GM21723 (cell line): ENCODE measurements around the gene IPMK.
"Not testable (repeated sequence)": the region's sequence is repeated elsewhere in the genome, so short reads cannot be mapped to it uniquely, and the experiment has no call there.

Source experiments
- ATAC-seq: cut with Tn5 transposase; IDR thresholded peaks from one replicate; pipeline ENCODE4 v1.9.1; 2021; ENCODE audit warnings: mild to moderate bottlenecking, moderate library complexity; ENCODE audit not compliant: unreplicated experiment

IPMK gene

DNA sequence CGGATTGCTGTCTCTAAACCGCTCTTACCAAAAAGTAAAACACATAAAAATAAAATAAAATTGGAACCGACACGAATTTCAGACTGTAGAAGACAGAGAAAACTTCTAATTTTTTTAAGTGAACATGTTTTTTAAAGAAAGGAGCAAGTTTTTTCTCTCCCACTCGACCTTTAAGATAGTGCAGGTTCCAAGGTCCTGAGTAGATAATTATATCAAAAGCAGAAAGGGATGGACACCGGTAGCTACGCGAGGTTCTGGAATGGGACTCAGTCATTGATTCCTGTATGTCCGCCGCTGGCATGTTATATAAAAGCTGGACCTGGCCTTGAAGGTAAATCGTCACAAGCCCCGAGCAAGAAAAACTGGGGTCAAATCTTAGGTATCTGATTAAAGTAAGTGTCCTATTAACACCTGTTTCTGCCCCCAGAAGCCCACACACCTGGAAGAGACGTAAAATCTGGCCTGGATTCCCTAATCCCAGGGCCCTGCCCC is 806 bp upstream of the IPMK start:
- peak; percentile 2 for ATAC-seq

DNA sequence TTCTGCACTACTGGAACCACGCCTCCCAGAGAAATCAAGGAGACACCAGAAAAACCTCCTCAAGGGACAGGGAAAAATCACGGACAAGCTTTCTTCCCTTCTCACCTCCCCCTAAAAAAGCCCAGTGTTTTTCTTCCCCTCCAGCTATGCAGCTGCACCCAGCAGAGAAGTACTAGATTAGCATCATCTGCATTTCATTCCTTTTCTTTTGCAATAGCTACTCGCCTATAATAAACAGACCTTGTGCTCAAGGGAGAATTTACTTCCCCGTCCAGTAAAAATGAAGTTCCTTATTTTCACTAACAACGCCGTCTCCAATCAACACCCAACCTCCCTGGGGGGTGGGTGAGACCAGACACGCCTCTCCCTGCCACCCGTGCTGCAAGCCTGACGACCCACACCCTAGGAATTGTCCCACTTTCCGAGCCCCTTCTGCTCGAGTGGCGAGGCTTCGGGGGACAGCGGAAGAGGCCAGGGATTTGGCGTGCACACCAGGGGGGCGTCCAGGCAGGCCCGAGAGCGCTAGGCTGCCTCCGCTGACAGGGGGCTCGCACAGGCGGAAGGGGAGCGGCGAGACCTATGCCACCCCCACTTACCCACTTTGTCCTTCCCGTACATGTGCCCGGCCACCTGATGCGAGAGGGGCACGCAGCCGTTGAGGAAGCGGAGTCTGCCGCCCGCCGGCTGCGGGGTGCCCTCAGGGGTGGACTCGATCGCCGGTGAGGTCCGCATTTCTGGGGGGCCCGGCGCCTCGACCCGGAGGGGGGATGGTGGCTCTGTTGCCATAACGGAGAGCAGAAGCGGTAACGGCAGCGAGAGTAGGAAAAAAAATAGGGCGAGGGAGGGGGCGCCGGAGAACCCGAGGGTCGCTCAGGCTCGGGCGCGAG is 625 bp downstream of the IPMK start:
- peak; percentile 12 for ATAC-seq

DNA sequence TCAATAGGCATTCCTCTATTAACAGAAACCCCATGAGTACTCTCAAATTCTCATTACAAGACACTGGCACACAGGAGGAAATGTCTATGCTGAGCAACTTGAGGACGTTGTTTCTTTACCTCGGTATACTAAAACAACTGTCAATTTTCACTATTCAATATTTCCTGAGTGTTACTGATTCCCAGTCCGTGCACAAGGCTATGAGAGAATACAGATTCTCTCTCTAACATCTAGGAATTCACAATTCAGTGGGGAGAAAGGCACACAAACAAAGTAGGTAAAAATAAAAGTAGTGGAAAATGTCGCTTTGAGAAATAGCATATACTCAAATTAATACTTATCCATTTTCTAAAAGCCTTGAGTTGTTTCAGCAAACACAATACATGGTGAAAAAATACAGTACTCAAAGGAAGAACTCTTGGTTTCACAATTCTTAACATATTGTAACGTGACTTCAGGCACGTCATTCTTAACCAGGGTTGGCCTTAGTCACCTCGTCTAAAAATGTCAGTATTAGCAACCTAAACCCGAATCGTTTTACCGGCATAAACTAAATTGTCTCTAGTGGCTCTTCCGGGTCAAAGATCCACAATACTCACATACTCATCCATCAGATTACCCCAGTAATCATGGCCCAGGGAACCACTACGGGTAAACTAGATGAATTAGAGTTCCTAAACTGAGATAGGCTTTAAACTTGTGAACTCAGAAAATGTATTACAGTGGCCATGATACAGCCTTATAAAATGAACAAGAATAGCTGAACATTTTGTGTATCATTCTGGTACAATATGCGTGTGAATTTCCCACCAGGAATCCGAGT is 1.5 kb downstream of the IPMK start:
- peak; percentile 29 for ATAC-seq

DNA sequence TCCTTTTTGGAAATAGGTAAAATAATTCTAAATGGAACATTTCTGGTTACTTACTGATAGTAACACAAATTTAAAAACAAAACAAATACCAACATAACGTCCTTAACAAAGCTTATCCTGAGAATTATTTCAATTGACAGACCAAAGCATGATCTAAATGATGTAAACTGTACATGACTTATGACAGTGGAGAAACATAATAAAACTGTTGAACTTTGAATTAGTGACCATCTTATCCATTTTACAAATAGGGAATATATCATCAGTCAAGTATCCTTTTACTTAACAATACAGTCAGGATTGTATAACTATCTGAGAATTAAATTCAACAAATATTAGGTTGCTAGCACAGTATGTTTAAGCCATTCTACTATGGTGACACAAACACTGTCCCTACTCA is 2.4 kb downstream of the IPMK start:
- ATAC-seq = no peak

DNA sequence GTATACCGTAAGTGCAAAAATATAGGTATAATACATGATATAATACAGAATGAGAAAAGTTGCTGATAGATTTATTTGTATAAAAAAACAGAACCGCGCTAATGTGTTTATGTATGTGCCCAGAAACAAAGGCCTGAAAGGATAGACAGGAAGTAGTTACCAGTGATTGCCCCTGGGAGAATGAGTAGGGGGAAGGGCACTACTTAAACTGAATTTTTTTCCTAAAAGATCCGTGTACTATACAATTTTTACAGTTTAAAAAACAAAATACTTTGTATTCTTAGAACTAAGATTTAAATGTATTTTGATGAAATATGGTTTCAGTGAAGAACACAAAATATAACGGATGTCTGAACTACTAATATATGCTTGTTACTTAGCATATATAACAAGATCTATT is 2.9 kb downstream of the IPMK start:
- no peak for ATAC-seq

DNA sequence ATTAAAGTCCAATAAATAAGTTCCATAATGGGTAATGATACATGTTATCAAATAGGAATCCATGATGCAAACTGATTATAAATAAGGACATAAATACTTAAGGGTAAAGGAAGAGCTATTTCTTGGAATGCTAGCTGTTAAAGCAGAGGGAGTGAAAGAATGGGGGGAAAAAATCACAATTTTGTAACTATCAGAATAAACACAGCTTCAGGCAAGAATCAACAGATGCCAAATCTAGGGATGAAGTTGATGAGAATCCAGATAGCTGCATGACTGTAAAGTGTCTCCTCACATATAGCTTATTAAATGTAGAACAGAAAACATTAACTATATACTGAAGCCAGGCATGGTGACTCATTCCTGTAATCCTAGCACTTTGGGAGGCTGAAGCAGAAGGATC is 4.9 kb downstream of the IPMK start:
- no peak for ATAC-seq

DNA sequence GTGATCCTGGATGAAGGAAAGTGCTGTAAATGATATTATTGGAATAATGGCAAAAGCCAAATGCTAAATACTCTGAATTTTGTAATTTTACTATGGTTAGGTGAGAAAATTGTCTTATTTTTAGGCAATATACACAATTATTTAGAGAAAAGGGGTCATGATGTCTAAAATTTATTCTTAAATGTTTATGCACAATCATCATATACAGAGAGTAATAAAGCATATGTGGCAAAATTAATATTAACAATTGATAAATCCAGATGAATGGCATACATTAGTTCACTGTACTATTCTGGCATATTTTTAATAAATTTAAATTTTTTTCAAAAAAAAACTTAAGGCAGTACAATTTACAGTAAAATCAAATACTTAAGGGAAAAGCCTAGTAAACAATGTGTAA is 7.4 kb downstream of the IPMK start:
- ATAC-seq = no peak

DNA sequence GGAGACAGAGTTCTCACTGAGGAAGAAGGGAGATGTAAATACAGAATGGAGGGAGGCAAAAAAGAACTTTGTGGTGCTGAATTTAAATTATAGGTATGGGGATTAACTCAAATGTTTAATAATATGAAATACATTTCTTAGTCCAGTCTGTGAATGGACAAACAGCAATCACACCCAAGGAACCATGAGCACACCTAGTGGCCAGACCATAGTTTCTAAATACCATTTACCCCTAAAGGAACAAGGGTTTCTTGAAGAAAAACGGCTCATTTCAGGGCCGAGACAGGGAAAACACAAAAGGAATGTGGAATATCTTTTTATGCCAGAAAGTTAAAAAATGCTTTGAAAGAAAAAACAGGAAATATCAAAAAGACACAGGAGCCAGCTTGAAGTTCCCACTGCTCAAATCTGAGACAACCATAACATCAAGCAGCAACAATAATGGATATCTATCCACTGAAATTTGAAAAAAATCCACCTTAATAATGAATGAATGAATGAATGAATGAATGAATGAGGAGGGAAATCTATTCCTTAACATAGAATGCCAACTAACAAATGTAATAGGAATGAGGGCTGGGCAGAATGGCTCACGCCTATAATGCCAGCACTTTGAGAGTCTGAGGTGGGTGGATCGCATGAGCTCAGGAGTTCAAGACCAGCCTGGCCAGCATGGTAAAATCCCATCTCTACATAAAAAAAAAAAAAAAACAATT is 8.6 kb downstream of the IPMK start:
- ATAC-seq = no peak

DNA sequence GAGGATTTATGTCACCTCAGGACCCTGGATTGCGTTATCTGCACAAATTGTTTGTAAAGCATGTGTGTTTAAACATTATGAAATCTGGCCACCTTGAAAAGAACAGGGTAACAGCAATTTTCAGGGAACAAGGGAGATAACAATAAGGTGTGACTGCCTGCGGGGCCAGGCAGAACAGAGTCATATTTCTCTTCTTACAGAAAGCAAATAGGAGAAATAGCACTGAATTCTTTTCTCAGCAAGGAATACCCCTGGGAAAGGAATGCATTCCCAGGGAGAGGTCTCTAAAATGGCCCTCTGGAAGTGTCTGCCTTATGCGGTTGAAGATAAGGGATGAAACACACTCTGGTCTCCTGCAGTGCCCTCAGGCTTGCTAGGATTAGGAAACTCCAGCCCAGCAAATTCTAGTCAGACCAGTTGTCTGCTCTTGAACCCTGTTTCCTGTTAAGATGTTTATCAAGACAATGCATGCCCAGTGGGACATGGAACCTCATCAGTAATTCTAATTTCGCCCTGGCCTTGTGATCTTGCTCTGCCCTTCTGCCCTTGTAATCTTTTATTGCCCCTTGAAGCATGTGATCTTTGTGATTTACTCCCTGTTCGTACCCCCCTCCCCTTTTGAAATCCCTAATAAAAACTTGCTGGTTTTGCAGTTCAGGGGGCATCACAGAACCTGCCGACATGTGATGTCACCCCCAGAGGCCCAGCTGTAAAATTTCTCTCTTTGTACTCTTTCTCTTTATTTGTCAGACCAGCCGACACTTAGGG is 11.5 kb downstream of the IPMK start:
- not testable (repeated sequence) for ATAC-seq

DNA sequence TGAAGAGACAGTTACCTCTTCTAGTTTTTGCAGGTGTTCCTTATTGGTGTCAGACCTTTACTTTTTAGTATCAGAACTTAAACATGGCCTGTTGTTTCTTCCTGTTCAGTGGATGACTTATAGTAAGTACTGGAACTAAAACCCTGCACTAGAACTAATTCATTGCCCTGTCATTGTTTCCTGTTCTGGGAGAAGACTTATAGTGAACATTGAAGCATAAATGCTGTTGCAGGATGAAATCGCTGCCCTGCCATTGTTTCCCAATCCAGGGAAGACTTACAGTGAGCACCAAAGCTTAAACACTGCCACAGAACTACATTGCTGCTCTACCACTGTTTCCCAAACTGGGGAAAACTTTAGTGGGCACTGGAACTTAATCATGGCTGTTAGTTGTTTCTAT is 13.1 kb downstream of the IPMK start:
- ATAC-seq = no peak

DNA sequence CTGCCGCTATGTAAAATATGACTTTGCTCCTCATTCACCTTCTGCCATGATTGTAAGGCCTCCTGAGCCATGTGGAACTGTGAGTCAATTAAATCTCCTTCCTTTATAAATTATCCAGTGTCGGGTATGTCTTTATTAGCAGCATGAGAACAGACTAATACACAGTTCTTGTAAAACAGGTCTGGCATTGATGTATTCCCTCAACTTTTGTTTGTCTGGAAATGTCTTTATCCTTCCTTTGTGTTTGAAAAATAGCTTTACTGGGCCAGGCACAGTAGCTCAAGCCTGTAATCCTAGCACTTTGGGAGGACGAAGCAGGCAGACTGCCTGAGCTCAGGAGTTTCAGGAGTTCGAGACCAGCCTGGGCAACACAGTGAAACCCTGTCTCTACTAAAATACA is 14.5 kb downstream of the IPMK start:
- ATAC-seq = no peak

DNA sequence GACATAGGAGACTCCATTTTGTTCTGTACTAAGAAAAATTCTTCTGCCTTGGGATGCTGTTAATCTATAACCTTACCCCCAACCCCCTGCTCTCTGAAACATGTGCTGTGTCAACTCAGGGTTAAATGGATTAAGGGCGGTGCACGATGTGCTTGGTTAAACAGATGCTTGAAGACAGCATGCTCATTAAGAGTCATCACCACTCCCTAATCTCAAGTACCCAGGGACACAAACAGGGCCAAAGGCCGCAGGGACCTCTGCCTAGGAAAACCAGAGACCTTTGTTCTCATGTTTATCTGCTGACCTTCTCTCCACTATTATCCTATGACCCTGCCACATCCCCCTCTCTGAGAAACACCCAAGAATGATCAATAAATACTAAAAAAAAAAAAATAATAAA is 23.0 kb downstream of the IPMK start:
- ATAC-seq = not testable (repeated sequence)

DNA sequence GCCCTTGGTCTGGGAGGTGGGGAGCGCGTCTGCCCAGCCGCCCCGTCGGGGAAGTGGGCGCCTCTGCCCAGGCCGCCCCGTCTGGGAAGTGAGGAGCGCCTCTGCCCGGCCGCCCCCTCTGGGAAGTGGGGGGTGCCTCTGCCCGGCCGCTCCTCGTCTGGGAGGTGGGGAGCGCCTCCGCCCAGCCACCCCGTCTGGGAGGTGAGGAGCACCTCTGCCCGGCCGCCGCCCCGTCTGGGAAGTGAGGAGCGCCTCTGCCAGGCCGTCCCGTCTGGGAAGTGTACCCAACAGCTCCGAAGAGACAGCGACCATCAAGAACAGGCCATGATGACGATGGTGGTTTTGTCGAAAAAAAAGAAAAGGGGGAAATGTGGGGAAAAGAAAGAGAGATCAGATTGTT is 23.5 kb downstream of the IPMK start:
- not testable (repeated sequence) for ATAC-seq

DNA sequence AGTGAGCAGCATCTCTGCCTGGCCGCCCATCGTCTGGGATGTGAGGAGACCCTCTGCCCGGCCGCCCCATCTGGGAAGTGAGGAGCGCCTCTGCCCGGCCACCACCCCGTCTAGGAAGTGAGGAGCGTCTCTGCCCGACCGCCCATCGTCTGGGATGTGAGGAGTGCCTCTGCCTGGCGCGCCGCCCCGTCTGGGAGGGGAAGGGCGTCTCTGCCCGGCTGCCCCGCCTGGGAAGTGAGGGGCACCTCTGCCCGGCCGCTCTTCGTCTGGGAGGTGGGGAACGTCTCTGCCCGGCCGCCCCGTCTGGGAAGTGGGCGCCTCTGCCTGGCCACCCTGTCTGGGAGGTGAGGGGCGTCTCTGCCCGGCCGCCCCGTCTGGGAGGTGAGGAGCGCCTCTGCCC is 23.9 kb downstream of the IPMK start:
- ATAC-seq = not testable (repeated sequence)

DNA sequence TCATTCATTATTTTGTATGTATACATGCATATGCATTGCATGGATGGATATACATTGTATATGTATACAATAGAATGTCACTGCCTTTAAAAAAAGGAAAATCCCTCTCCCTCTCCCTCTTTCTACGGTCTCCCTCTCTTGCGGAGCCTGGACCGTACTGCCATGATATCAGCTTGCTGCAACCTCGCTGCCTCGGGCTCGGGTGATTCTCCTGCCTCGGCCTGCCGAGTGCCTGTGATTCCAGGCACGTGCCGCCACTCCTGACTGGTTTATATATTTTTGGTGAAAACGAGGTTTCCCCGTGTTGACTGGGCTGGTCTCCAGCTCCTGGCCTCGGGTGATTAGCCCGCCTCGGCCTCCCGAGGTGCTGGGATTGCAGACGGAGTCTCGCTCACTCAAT is 24.4 kb downstream of the IPMK start:
- no peak for ATAC-seq

DNA sequence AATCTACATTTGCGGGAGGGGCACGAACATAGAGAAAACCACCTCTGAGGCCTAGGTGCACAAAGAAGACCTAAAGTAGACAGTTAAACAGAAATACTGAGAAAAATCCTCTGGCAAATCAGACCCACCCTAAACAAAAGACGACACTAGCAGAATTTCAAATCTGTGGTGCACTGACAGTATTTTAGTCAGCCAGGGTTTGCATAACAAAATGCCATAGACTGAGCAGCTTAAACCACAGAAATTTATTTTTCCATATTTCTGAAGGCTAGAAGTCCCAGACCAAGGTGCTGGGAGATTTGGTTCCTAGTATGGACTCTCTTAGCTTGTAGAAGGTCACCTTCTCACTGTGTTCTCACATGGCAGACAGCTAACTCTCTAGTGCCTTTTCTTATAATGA is 26.3 kb downstream of the IPMK start:
- ATAC-seq = no peak

DNA sequence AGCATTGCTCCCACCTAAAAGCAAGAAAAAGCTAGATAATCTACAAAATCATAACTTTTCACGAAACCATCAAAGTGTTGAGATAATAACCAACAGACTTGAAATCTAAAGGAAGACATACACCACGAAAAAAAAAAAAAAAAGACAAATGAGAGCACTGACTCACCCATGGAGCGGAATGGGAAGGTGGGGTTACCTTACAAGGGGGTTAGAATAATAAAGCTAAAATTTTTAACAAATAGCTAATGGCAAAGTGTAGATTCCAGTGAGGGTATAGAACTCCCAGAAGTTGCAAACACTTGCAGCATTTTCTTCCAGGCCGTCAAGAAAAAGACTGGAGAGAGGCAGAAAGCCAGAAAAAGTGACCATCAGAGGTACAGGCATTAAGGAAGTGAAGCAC is 27.2 kb downstream of the IPMK start:
- no peak for ATAC-seq

DNA sequence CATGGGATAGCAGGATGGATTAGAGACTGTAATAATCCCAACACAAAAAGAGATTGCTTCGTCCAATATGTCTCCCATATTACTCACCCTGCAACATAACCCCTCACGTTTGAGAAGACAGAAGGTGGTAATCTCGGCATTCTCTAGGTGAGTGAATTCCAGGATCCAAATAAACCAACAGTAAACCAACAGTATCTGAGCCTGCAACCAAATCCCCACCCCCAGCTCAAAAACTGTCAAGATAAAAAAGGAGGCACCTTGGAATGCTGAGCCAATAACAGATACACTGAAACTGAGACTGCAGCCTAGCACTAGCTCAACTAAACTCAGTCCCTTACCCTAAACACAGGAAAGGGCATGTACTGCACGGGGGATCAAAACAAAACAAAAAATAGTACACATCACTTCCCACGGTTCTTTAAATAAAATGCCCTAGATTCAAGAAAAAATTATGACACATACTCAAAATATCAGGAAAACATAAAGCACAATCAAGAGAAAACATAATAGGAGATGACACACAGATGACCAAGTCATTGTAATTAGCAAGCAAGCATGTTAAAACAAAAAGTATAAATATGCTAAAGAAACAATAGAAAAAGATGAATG is 28.0 kb downstream of the IPMK start:
- no peak for ATAC-seq

DNA sequence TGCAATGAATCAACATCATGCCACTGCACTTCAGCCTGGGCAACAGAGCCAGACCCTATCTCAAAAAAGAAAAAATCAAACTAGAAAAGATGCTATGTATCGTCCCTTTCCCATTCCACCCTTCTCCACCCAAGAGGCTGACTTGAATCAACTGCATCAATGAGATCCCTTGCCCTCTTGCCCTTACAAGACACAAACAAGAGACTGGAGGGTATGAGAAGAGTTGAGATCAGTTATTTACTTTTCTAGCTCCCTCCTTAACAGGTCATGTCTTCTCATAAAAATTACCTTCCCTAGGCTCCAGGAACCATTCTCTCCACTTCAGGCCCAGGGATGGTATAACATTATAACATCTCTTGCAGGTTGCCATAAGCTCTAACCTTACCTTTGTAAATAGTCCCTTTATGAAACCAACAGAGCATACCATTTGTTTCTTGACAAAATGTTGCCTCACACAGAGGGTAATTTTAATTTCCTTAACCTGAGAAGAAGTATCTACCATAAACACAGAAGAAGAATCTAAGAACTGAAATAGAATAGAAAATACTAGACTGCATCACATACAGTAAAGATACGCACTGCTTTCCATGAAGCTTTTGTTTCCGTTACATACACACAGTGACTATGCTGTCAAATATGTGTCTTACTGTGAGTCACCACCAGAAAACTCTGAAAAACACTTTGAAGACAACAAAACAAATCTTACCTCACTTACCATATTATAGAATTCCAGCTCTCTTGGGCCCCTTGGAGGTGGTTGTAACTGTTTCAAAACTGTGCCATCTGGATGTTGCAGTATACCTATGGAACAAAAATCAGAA is 30.5 kb downstream of the IPMK start:
- no peak for ATAC-seq
